GM12874 (cell line): Measurements from ENCODE around the gene CDH22.

ENCODE experiments used
- TF ChIP-seq, protein P1 (sequence below): IDR thresholded peaks from 2 replicates; pipeline ENCODE4 v1.5.1; 2011; ENCODE audit warnings: low read depth, mild to moderate bottlenecking, control low read depth, low read length, moderate library complexity; ENCODE audit not compliant: insufficient read depth

CDH22 gene

GRCh38 chr20:46289432-46289831 is 18.9 kb downstream of the CDH22 start:
- TF ChIP-seq, protein P1, sequence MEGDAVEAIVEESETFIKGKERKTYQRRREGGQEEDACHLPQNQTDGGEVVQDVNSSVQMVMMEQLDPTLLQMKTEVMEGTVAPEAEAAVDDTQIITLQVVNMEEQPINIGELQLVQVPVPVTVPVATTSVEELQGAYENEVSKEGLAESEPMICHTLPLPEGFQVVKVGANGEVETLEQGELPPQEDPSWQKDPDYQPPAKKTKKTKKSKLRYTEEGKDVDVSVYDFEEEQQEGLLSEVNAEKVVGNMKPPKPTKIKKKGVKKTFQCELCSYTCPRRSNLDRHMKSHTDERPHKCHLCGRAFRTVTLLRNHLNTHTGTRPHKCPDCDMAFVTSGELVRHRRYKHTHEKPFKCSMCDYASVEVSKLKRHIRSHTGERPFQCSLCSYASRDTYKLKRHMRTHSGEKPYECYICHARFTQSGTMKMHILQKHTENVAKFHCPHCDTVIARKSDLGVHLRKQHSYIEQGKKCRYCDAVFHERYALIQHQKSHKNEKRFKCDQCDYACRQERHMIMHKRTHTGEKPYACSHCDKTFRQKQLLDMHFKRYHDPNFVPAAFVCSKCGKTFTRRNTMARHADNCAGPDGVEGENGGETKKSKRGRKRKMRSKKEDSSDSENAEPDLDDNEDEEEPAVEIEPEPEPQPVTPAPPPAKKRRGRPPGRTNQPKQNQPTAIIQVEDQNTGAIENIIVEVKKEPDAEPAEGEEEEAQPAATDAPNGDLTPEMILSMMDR: no peak

- TF ChIP-seq, protein P1: no peak
Measured at GRCh38 chr20:46286977-46287376, 21.3 kb downstream of the CDH22 start.

DNA sequence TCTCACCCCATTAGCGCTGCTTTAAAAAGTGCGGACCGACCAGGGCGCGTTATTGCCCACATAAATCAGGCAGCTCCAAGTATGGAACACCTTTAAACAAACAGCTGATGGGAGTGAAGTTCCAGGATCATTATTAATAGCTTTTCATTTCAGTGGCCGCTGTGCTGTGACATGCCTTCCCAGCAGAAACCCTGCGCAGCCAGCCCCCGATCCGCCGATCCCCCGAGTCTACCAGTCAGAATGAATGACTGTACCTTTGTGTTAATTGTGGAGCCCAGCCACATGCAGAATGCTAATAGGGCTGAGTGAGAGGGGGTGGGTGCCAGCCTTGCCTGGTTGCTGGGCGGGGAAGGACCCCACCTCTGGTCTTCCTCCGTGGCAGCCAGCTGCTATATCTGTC is 21.9 kb downstream of the CDH22 start:
- TF ChIP-seq, protein P1: no peak

DNA sequence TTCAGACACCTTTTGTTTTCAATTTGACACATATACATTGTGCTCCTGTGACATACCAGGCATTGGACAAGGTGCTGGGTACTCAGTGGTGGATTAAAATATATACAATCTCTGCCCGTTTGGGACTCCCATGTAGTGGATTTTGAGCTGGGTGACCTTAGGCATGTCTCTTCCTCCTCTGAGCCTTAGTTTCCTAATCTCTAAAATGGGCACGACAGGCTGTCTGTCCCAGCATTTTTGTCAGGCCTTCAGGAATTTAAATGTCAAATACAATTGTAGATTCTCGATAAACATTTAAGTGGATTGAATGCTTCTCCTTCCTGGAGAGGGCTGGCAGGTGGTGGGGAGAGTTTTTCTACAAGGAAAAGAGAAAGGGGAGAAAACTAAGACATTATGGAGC is 22.6 kb downstream of the CDH22 start:
- TF ChIP-seq, protein P1: no peak

DNA sequence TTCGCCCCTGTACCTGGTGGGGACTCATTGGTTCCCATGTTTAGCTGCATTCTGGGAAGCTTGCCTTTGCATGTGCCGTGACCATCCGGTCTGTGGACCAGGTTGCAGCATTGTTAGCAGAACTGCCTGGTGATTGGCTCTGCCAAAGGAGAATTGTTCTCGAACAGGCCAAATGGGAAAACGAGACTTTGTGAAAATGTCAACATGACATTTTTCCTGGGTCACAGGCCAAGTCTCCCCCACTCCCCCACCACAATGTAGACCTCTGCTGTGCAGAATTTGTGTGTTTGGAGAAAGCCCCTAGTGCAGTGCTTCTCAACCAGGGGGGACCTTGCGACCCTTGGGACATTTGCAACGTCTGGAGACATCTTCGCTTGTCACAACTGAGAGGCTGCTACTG is 23.2 kb downstream of the CDH22 start:
- TF ChIP-seq, protein P1: no peak

GRCh38 chr20:46284040-46284427 is 24.3 kb downstream of the CDH22 start:
- TF ChIP-seq, protein P1: no peak

DNA sequence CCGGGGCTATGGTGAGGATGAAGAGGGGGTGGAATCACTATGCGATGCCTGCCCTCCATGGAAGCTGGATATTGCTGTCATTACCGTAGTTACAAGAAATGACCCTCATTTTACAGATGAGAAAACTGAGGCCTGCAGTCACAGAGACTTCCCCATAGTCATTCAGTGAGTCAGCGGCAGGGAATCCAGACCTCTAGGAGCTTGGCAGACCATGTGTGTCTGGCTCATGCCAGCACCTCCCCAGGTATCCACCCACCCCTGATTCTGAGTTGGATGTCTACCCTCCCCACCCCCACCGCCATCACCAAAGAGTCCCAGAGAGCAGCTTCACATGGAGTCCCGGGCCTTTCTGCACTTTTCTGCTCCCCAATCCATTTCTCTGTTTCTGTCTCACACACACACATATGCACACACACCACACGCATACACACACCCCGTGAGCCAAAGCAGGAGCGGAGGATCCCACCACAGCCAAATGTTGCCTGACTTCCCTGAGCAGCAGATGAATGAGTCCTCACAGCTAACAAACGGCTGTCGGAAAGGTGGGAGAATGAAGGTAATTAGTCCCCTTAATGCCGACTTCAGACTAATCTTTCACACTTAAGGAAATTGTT is 24.8 kb downstream of the CDH22 start:
- TF ChIP-seq, protein P1: no peak

DNA sequence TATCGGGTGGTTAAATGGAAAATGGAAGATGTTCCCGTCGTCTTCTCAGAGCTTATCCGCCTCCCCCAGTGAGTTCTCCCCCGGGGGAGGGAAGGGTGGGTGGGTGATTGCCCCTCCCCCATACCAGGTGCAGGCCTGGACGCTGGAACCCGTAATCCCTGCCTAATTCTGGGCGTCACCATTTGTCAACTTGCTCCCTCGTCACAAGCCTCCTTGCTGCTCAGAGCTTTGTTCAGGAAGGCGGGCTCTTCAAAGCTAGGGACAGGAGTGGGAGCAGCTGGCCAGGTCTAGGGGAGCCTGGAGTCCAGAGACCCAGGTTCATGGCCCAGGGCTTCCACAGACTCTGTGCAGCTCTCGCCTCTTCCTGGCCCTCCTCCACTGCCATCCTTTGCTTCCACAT is 25.6 kb downstream of the CDH22 start:
- TF ChIP-seq, protein P1: no peak
